CD4-positive, alpha-beta T cell treated with Interleukin-4 for 1 hour (primary cell): Measurements from ENCODE around the gene TMEM127.
A peak's percentile ranks its signal among the peaks of the same experiment; 100 is the strongest.
"Not testable (repeated sequence)": the region's sequence is repeated elsewhere in the genome, so short reads cannot be mapped to it uniquely, and the experiment has no call there.

Source experiments
- DNase-seq, 2 donors: peaks; one replicate each; pipeline ENCODE4 v3.0.0-alpha.2; 2020 to 2022

TMEM127 gene

GRCh38 chr2:96265840-96266679, at the start of gene TMEM127, which contains the start of gene CIAO1:
Gene TMEM127, minus strand, starts transcription at chr2:96265997. Its CDS starts 616 bp downstream, at chr2:96265381.
Gene CIAO1, plus strand, starts transcription at chr2:96266225. Its CDS starts 126 bp downstream, at chr2:96266351.
- DNase-seq: peak; percentile 97 to 98

- DNase-seq: no peak
Measured at GRCh38 chr2:96315005-96315399, 49.2 kb upstream of the TMEM127 start.

GRCh38 chr2:96308248-96308647, 42.5 kb upstream of the TMEM127 start:
- DNase-seq: no peak

GRCh38 chr2:96306370-96306769, 40.6 kb upstream of the TMEM127 start:
- DNase-seq: no peak

- DNase-seq: no peak
Measured at GRCh38 chr2:96305979-96306308, 40.1 kb upstream of the TMEM127 start.

- DNase-seq: peak; percentile 89 to 92
Measured at GRCh38 chr2:96305091-96305978, 39.5 kb upstream of the TMEM127 start, which contains the start of gene SNRNP200. Gene SNRNP200, minus strand, starts transcription at chr2:96305546. Its CDS starts 109 bp downstream, at chr2:96305437.

- DNase-seq: no peak
Measured at GRCh38 chr2:96304606-96305005, 38.8 kb upstream of the TMEM127 start.

- DNase-seq: no peak
Measured at GRCh38 chr2:96301865-96302264, 36.1 kb upstream of the TMEM127 start.

GRCh38 chr2:96296925-96297324, 31.1 kb upstream of the TMEM127 start:
- DNase-seq: no peak

- DNase-seq: not testable (repeated sequence)
Measured at GRCh38 chr2:96294271-96294670, 28.5 kb upstream of the TMEM127 start.

- DNase-seq: no peak
Measured at GRCh38 chr2:96291751-96292150, 26.0 kb upstream of the TMEM127 start.

GRCh38 chr2:96287273-96287856, 21.6 kb upstream of the TMEM127 start:
- DNase-seq: no peak

GRCh38 chr2:96276787-96277499, 11.1 kb upstream of the TMEM127 start:
- DNase-seq: no peak

- no peak for DNase-seq
Measured at GRCh38 chr2:96274355-96275056, 8.7 kb upstream of the TMEM127 start.

GRCh38 chr2:96273763-96274162, 8.0 kb upstream of the TMEM127 start:
- no peak for DNase-seq

- DNase-seq: no peak
Measured at GRCh38 chr2:96271995-96272394, 6.2 kb upstream of the TMEM127 start.

- peak; percentile 40 to 45 for DNase-seq
Measured at GRCh38 chr2:96267159-96267971, 1.6 kb upstream of the TMEM127 start.

GRCh38 chr2:96265349-96265839, 403 bp downstream of the TMEM127 start:
- DNase-seq: peak; percentile 17 to 42

- peak in 1 of 2 donors; percentile 40 for DNase-seq
Measured at GRCh38 chr2:96264656-96265348, 995 bp downstream of the TMEM127 start.

GRCh38 chr2:96264086-96264485, 1.7 kb downstream of the TMEM127 start:
- no peak for DNase-seq
